ENCODE measurements around the gene CAMKK2. TPM values are rescaled to one million over a fixed set of nuclear protein-coding genes. Genes with fewer than 3 reads are reported as not detected.
A peak's percentile ranks its signal among the peaks of the same experiment; 100 is the strongest.
"Not testable (repeated sequence)": the region's sequence is repeated elsewhere in the genome, so short reads cannot be mapped to it uniquely, and the experiment has no call there.

Gene CAMKK2
- total and polyA plus RNA-seq, 2 donors = 11.2 to 14.0 TPM

DNA sequence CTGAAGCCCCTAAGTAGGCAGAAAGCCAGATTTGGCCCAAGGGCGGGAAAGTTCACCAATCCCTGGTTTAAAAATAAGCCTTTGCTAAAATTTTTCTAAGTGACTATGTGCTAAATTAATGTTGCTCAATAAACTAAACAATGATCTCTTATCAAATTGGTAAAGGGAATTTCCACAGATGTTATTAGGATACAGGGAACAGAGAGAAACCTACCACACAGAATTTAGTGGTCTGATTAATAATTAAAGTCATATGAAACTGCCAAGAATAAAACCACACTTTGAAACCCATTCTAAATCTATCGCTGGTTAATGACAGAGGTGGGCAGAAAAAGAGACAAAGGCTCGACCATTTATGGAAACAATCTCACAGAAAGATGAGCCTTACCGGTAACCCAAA lies 33.7 kb upstream of the CAMKK2 start:
- no peak overlapping the region for H3K4me3 ChIP-seq (ENCODE audit: low read length in 2 of 2)
- no peak for DNase-seq (ENCODE audit: low read depth in 6 of 9, low spot score in 9 of 9)
- H3K36me3 ChIP-seq (ENCODE audit: control insufficient read depth in 2 of 2, insufficient read depth in 2 of 2, low read length in 1 of 2) = peaks cover 56 to 92% of the 10 kb centered on the region in 2 donors
- WGBS = 97% methylated on average over 4 of the region's 4 CpGs
- no peaks in the 10 kb centered on the region for H3K9me3 ChIP-seq (ENCODE audit: control insufficient read depth in 2 of 2, insufficient read depth in 1 of 2, low read length in 1 of 2)
- no peak overlapping the region for H3K27ac ChIP-seq (ENCODE audit: low read depth in 1 of 2, low read length in 1 of 2)
- H3K4me1 ChIP-seq (ENCODE audit: control insufficient read depth in 2 of 2, insufficient read depth in 2 of 2, low read length in 2 of 2) = no peaks in the 10 kb centered on the region
- H3K27me3 ChIP-seq (ENCODE audit: control insufficient read depth in 2 of 2, insufficient read depth in 1 of 2, low read length in 1 of 2) = no peaks in the 10 kb centered on the region

DNA sequence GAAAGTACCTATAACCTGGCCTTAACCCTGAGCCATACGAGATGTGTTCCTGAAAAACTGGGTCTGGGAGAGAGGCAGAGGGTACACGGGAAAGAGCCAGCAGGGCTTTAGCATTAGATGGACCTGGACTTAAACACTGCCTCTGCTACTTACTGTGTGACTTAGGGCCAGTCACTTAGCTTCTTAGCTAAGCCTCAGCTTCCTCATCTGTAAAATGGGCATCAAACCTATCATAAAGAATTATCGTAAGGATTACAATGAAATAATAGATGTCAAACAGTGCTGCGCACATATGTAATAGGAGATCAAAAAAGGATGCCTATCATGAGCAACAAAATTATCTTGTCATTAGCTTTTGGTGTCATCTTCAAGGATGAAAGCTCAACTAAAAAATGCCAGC lies 32.1 kb upstream of the CAMKK2 start:
- Histone ChIP-seq H3K36me3 (ENCODE audit: control insufficient read depth in 2 of 2, insufficient read depth in 2 of 2, low read length in 1 of 2) (peaks cover 52 to 94% of the 10 kb centered on the region in 2 donors), H3K27ac (ENCODE audit: low read depth in 1 of 2, low read length in 1 of 2) (no peak overlapping the region), H3K27me3 (ENCODE audit: control insufficient read depth in 2 of 2, insufficient read depth in 1 of 2, low read length in 1 of 2) (no peaks in the 10 kb centered on the region), H3K4me1 (ENCODE audit: control insufficient read depth in 2 of 2, insufficient read depth in 2 of 2, low read length in 2 of 2) (no peaks in the 10 kb centered on the region), H3K4me3 (ENCODE audit: low read length in 2 of 2) (no peak overlapping the region), H3K9me3 (ENCODE audit: control insufficient read depth in 2 of 2, insufficient read depth in 1 of 2, low read length in 1 of 2) (no peaks in the 10 kb centered on the region)
- no peak for DNase-seq (ENCODE audit: low read depth in 6 of 9, low spot score in 9 of 9)
- 97% methylated on average over 4 of the region's 4 CpGs for WGBS

DNA sequence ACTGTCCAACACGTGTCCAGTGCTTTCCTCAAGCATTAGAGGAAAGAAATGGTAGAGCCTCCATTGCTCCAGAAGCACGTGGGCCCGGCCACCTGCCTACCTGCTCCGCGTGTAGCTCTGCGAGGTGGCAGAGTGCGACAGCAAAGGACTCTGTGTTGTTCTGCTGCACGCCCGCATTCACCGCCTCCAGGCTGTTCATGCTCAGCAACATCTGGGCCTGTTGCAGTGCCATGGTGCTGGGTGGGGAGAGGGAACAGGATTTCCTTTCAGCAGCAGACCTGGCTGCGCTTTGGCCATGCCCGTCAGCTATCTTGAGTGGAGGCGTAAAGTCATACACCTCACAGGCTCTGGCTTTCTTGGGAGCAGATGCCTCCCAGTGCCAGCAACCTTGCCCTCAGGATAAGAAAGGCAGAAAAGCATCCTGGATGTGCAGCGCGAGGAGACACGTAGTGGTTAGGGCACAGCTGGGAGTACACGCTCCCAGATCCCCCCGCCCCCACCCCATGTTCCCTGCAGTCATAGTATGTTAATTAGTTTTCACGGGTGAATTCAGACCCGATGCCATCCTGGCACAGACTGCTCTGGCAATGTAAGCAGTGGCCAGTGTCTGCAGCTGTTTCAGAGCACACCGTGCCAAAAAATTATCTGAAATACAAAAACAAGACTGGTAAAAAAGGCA lies 30.6 kb upstream of the CAMKK2 start:
- Histone ChIP-seq H3K27ac (ENCODE audit: low read depth in 1 of 2, low read length in 1 of 2) (no peak overlapping the region), H3K4me3 (ENCODE audit: low read length in 2 of 2) (no peak overlapping the region), H3K9me3 (ENCODE audit: control insufficient read depth in 2 of 2, insufficient read depth in 1 of 2, low read length in 1 of 2) (no peaks in the 10 kb centered on the region), H3K36me3 (ENCODE audit: control insufficient read depth in 2 of 2, insufficient read depth in 2 of 2, low read length in 1 of 2) (peaks cover 56 to 85% of the 10 kb centered on the region in 2 donors), H3K4me1 (ENCODE audit: control insufficient read depth in 2 of 2, insufficient read depth in 2 of 2, low read length in 2 of 2) (no peaks in the 10 kb centered on the region), H3K27me3 (ENCODE audit: control insufficient read depth in 2 of 2, insufficient read depth in 1 of 2, low read length in 1 of 2) (no peaks in the 10 kb centered on the region)
- 87% methylated on average over 21 of the region's 21 CpGs for WGBS
- DNase-seq (ENCODE audit: low read depth in 6 of 9, low spot score in 9 of 9) = no peak

DNA sequence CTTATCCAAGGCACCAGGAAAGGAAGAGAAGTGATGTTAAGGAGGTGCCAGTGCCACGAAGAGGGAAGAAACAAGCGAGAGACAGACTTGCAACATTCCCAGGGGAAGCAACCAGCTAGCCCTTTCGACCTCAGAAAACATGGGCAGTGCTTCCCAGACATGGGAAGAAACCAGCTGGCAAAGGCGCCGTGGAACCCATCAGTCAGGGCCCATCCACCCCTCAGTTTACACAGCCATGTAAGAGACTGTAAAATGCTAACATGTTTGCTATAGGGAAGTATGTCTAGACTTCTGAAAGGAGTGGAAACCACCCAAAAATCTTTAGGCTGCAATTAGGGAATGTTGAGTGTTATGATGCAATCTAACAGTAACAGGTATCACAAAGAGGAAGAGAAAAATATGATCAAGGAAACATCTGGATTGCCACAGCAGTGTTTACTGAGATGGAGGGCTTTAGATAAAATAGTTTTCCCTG lies 29.4 kb upstream of the CAMKK2 start:
- Histone ChIP-seq H3K27me3 (ENCODE audit: control insufficient read depth in 2 of 2, insufficient read depth in 1 of 2, low read length in 1 of 2) (no peaks in the 10 kb centered on the region), H3K4me1 (ENCODE audit: control insufficient read depth in 2 of 2, insufficient read depth in 2 of 2, low read length in 2 of 2) (no peaks in the 10 kb centered on the region), H3K4me3 (ENCODE audit: low read length in 2 of 2) (no peak overlapping the region), H3K9me3 (ENCODE audit: control insufficient read depth in 2 of 2, insufficient read depth in 1 of 2, low read length in 1 of 2) (no peaks in the 10 kb centered on the region), H3K36me3 (ENCODE audit: control insufficient read depth in 2 of 2, insufficient read depth in 2 of 2, low read length in 1 of 2) (peaks cover 47 to 75% of the 10 kb centered on the region in 2 donors), H3K27ac (ENCODE audit: low read depth in 1 of 2, low read length in 1 of 2) (no peak overlapping the region)
- no peak for DNase-seq (ENCODE audit: low read depth in 6 of 9, low spot score in 9 of 9)
- WGBS = 80% methylated on average over 5 of the region's 5 CpGs

DNA sequence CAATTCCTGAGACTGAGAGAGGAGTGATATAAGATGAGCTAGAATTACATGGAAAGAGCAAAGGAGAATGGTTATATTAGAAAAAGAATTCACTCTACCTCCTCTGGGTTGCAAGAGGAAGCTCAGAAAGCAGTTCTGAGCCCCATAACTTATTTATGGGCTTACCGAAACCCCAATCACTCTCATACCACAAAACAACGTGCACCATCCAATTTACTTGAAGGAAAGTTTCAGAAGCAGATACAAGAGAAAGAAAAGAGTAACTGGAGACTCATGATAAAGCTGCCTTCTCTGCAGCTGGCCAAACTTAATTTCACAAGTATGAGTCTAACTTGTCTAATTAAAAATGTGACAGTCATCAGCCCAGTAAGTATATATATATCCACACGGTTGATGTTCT lies 27.4 kb upstream of the CAMKK2 start:
- no peaks in the 10 kb centered on the region for H3K27me3 ChIP-seq (ENCODE audit: control insufficient read depth in 2 of 2, insufficient read depth in 1 of 2, low read length in 1 of 2)
- H3K27ac ChIP-seq (ENCODE audit: low read depth in 1 of 2, low read length in 1 of 2) = no peak overlapping the region
- no peaks in the 10 kb centered on the region for H3K4me1 ChIP-seq (ENCODE audit: control insufficient read depth in 2 of 2, insufficient read depth in 2 of 2, low read length in 2 of 2)
- no peak overlapping the region for H3K4me3 ChIP-seq (ENCODE audit: low read length in 2 of 2)
- H3K36me3 ChIP-seq (ENCODE audit: control insufficient read depth in 2 of 2, insufficient read depth in 2 of 2, low read length in 1 of 2) = peaks cover 39 to 68% of the 10 kb centered on the region in 2 donors
- DNase-seq (ENCODE audit: low read depth in 6 of 9, low spot score in 9 of 9) = no peak
- 96% methylated on average over 3 of the region's 3 CpGs for WGBS
- H3K9me3 ChIP-seq (ENCODE audit: control insufficient read depth in 2 of 2, insufficient read depth in 1 of 2, low read length in 1 of 2) = no peaks in the 10 kb centered on the region

DNA sequence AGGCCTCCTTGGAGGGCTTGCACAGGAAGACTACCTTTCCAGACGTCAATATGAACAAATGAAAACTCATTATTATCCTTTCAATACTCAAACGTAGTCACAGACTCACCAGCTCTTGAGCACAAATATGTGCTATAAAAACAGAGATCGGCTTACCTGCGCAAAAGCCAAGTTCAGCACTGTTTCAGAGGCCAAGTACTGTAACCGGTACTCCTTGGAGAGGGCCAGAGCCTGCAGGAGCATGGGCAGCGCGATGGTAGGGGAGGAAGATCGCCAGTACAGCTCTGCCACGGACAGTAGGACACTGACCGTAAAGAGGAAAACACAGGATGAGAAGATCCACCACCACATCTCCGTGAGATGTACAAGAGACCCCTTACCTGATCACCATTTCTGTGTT lies 21.6 kb upstream of the CAMKK2 start:
- Histone ChIP-seq H3K36me3 (ENCODE audit: control insufficient read depth in 2 of 2, insufficient read depth in 2 of 2, low read length in 1 of 2) (peaks cover 19 to 43% of the 10 kb centered on the region in 2 donors), H3K27me3 (ENCODE audit: control insufficient read depth in 2 of 2, insufficient read depth in 1 of 2, low read length in 1 of 2) (no peaks in the 10 kb centered on the region), H3K27ac (ENCODE audit: low read depth in 1 of 2, low read length in 1 of 2) (peak overlapping the region in 1 of 2 donors; percentile 42), H3K4me1 (ENCODE audit: control insufficient read depth in 2 of 2, insufficient read depth in 2 of 2, low read length in 2 of 2) (no peaks in the 10 kb centered on the region), H3K9me3 (ENCODE audit: control insufficient read depth in 2 of 2, insufficient read depth in 1 of 2, low read length in 1 of 2) (no peaks in the 10 kb centered on the region), H3K4me3 (ENCODE audit: low read length in 2 of 2) (no peak overlapping the region)
- no peak for DNase-seq (ENCODE audit: low read depth in 6 of 9, low spot score in 9 of 9)
- WGBS = 97% methylated on average over 11 of the region's 11 CpGs

DNA sequence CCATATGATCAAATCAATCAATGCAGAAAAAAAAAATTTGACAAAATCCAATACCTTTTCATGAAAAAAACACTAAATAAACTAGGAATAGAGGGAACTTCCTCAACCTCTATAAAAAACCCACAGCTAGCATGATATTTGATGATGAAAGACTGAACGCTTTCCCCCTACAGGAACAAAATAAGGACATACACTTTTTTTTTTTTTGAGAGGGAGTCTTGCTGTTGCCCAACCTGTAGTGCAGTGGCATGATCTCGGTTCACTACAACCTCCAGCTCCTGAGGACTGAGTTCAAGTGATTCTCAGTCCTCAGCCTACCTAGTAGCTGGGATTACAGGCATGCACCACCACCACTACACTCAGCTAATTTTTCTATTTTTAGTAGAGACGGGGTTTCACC lies 17.9 kb upstream of the CAMKK2 start:
- no peaks in the 10 kb centered on the region for H3K9me3 ChIP-seq (ENCODE audit: control insufficient read depth in 2 of 2, insufficient read depth in 1 of 2, low read length in 1 of 2)
- peaks cover 26 to 61% of the 10 kb centered on the region in 2 donors for H3K36me3 ChIP-seq (ENCODE audit: control insufficient read depth in 2 of 2, insufficient read depth in 2 of 2, low read length in 1 of 2)
- no peaks in the 10 kb centered on the region for H3K27me3 ChIP-seq (ENCODE audit: control insufficient read depth in 2 of 2, insufficient read depth in 1 of 2, low read length in 1 of 2)
- H3K4me1 ChIP-seq (ENCODE audit: control insufficient read depth in 2 of 2, insufficient read depth in 2 of 2, low read length in 2 of 2) = no peaks in the 10 kb centered on the region
- no peak overlapping the region for H3K4me3 ChIP-seq (ENCODE audit: low read length in 2 of 2)
- H3K27ac ChIP-seq (ENCODE audit: low read depth in 1 of 2, low read length in 1 of 2) = no peak overlapping the region
- WGBS = 96% methylated on average over 3 of the region's 3 CpGs
- DNase-seq (ENCODE audit: low read depth in 6 of 9, low spot score in 9 of 9) = no peak

DNA sequence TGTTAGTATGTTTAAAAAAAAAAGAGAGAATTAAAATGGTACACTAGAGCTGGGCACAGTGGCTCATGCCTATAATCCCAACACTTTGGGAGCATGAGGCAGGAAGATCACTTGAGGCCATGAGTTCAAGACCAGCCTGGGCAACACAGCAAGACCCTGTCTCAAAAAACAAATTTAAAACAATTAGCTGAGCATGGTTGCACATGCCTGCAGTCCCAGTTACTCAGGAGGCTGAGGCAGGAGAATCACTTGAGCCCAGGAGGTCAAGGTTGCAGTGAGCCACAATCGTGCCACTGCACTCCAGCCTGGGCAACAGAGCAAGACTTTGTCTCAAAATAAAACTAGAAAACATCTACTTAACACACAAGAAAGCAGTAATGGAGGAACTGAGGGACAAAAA lies 13.7 kb upstream of the CAMKK2 start:
- peaks cover 27 to 46% of the 10 kb centered on the region in 2 donors for H3K36me3 ChIP-seq (ENCODE audit: control insufficient read depth in 2 of 2, insufficient read depth in 2 of 2, low read length in 1 of 2)
- H3K27me3 ChIP-seq (ENCODE audit: control insufficient read depth in 2 of 2, insufficient read depth in 1 of 2, low read length in 1 of 2); H3K9me3 ChIP-seq (ENCODE audit: control insufficient read depth in 2 of 2, insufficient read depth in 1 of 2, low read length in 1 of 2); H3K27ac ChIP-seq (ENCODE audit: low read depth in 1 of 2, low read length in 1 of 2); H3K4me3 ChIP-seq (ENCODE audit: low read length in 2 of 2); H3K4me1 ChIP-seq (ENCODE audit: control insufficient read depth in 2 of 2, insufficient read depth in 2 of 2, low read length in 2 of 2); DNase-seq (ENCODE audit: low read depth in 6 of 9, low spot score in 9 of 9): not testable (repeated sequence)
- WGBS = 96% methylated on average over 1 of the region's 1 CpG

DNA sequence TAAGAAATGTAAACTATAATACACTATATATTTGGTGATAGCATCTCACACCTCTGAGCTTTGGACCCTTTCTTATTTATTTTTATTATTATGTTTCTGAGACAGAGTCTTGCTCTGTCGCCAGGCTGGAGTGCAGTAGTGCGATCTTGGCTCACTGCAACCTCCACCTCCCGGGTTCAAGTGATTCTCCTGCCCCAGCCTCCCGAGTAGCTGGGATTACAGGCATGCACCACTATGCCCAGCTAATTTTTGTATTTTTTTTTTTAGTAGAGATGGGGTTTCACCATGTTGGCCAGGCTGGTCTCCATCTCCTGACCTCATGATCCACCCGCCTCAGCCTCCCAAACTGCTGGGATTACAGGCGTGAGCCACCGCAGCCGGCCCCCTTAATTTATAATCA lies 10.9 kb upstream of the CAMKK2 start:
- over 99% methylated on average over 8 of the region's 8 CpGs for WGBS
- H3K4me3 ChIP-seq (ENCODE audit: low read length in 2 of 2); DNase-seq (ENCODE audit: low read depth in 6 of 9, low spot score in 9 of 9); H3K27me3 ChIP-seq (ENCODE audit: control insufficient read depth in 2 of 2, insufficient read depth in 1 of 2, low read length in 1 of 2); H3K9me3 ChIP-seq (ENCODE audit: control insufficient read depth in 2 of 2, insufficient read depth in 1 of 2, low read length in 1 of 2); H3K4me1 ChIP-seq (ENCODE audit: control insufficient read depth in 2 of 2, insufficient read depth in 2 of 2, low read length in 2 of 2); H3K27ac ChIP-seq (ENCODE audit: low read depth in 1 of 2, low read length in 1 of 2): not testable (repeated sequence)
- peaks cover 26 to 40% of the 10 kb centered on the region in 2 donors for H3K36me3 ChIP-seq (ENCODE audit: control insufficient read depth in 2 of 2, insufficient read depth in 2 of 2, low read length in 1 of 2)

Data from thymus (tissue), 11 donors.